ENCODE data around the gene EYA2.
"Not testable (repeated sequence)": the region's sequence is repeated elsewhere in the genome, so short reads cannot be mapped to it uniquely, and the experiment has no call there.

Gene EYA2

GRCh38 chr20:47148059-47148458 is 253.4 kb downstream of the EYA2 start:
- FAIRE-seq = no peak

DNA sequence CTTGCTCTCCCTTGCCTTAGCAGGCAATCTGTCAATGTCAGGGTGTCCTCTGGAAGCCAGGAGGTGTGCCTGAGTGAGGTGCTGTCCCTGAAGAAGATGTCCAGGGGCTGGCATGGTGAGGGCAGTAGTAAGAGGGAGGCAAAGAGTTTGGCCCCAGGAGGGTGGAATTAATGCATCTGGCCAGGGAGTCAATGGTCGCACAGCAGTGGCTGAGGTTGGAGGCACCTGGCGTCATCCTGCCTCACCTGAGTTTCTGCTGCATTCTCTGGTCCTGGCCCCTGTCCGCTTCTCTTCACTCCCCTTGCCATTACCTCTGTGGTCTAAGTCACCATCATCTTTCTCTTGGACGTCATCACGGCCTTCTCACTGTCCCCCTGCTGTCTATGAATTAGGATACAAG is 255.3 kb downstream of the EYA2 start:
- FAIRE-seq = no peak

- FAIRE-seq = no peak
Observed at GRCh38 chr20:47150403-47151152, 255.9 kb downstream of the EYA2 start.

- no peak for FAIRE-seq
Observed at GRCh38 chr20:47152068-47152467, 257.4 kb downstream of the EYA2 start.

DNA sequence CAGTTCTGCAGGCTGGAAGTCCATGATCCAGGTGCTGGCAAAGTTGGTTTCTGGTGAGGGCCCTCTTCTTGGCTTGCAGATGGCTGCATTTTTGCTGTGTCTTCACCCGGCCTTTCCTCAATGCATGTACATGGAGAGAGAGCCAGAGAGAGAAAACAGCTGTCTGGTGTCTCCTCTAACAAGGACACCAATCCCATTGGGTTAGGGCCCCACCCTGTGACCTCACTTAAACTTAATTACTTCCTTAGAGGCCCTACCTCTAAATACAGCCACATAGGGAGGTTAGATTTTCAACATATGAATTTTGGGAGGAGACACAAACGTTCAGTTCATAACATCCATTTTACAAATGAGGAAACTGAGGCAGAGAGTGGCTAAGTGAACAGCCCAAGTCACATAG is 259.4 kb downstream of the EYA2 start:
- no peak for FAIRE-seq

DNA sequence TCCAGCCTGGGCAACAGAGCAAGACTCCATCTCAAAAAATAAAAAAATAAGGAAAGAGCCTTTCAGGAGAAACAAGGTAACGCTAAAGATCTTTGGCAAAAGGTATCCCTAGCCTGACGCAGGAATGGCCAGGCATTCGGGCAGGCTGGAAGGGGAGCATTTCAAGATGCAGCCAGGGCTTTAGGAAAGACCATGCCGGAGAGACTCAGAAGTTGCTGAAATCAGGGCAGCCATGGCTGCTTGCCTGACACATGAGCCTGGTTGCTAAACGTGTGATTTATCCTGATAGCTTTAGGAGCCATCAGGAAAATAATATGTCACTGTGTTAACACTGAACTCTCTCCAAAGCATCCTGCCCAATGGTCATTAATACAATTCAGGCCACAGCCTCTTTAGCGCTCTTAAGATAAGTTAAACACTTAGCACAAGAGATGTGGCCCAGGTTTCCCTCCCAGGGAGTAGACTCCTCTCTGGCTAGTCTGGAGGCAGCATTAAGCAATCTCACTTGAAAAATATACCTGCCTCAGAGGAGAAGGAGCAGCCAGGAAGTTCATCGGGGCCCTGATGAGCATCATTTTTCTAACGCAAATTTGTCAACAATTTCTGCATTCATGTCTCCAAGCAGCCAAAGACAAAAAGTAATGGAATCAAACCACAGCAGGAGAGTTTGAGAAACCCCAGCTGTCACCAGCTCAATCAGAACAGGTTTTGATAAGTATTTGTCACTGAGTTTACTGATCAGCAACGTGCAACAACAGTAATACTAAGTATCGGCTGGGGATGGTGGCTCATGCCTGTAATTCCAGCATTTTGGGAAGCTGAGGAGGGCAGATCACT is 261.9 kb downstream of the EYA2 start:
- FAIRE-seq = no peak

GRCh38 chr20:47159166-47159565 is 264.5 kb downstream of the EYA2 start:
- FAIRE-seq = no peak

DNA sequence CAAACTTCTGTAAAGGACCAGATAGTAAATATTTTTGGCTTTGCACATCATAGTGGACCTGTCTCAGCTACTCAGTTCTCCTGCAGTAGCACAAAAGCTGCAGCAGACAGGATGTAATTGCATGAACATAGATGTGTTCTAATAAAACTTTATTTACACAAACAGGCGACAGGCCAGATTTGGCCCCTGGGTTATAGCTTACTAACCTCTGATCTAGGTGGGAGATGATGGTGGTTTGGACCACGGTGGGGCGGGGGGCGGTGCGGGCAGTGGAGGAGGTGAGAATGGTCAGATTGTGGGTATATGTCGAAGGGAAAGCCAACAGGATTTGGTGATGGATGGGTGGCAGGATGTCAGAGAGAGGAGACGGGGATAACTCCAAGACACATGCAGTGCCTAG is 265.6 kb downstream of the EYA2 start:
- no peak for FAIRE-seq

DNA sequence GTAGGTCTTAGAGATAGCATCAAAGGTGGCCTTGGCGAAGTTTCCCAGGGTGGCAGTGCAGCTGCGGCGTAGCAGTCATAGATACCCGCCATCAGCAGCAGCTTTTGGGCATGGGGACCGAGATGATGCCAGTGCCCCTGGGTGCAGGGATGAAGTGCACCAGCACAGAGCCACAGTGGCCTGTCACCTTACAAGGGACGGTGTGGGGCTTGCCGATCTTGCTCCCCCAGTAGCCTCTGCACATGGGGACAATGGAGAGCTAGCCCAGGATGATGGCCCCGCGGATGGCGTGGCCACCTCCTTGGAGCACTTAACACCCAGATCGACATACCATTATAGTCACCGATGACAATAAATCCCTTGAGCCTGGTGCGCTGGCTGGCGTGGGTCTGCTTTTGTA is 266.3 kb downstream of the EYA2 start:
- FAIRE-seq = no peak

DNA sequence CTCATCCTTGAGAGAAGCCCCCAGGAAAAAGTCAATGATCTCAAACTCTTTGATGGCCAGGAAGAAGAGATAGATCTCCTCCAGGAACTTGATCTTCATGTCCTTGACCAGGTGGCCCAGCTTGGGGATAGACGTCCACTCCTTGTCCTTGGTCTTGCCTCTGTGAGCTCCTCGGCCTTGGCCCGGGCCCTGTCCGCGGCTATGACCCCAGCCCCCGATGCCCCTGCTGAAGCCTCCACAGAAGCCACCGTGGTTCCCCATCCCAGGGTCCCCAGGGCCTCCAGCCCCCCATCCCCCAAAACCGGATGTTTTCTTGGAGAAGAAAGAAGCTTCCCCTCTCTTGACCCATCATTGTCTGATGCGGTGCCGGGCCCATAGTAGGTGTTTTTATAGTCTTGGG is 266.8 kb downstream of the EYA2 start:
- FAIRE-seq = no peak

- FAIRE-seq = no peak
Observed at GRCh38 chr20:47164140-47164539, 269.5 kb downstream of the EYA2 start.

DNA sequence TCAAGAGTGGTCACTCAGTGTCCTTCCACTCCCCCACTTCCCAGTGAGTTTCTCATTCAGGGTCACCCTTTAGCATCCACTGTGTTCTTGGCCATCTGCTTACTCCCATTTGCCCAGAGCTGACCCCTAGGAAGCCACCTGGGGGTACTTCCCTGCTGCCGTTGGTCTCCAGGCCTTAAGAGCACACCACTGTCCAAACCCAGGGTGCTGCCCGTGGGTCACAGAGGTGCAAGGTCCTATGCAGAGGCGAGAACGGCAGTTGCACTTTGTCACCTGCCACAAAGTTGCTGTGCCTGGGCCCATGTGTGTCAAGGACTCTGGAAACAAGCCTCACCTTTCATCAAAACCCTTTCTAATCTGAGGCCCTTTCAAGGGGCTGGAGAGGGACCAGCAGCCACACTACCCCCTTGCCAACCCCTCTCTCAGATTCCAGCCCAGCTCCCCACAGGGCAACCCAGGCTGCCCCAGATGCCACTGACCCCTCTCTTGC is 270.8 kb downstream of the EYA2 start:
- no peak for FAIRE-seq

DNA sequence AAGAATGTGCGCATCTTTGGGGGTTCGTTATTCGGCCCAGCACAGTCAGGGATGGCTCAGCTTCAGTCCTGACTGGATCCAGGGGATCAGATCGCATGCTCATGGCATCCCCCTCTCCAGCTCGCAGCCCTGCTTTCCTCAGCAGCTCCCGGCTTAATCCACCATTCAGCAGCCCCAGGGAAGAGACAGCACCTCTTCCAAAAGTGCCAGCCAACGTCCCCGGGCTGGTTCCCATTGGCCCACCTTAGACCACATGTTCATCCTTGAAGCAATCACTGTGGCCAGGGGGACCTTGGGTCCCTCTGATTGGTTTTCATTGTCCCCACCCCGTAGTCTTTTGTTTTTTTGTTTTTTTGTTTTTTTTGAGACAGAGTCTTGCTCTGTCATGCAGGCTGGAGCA is 273.2 kb downstream of the EYA2 start:
- FAIRE-seq = no peak

GRCh38 chr20:47172579-47172978 is 277.9 kb downstream of the EYA2 start:
- FAIRE-seq = no peak

DNA sequence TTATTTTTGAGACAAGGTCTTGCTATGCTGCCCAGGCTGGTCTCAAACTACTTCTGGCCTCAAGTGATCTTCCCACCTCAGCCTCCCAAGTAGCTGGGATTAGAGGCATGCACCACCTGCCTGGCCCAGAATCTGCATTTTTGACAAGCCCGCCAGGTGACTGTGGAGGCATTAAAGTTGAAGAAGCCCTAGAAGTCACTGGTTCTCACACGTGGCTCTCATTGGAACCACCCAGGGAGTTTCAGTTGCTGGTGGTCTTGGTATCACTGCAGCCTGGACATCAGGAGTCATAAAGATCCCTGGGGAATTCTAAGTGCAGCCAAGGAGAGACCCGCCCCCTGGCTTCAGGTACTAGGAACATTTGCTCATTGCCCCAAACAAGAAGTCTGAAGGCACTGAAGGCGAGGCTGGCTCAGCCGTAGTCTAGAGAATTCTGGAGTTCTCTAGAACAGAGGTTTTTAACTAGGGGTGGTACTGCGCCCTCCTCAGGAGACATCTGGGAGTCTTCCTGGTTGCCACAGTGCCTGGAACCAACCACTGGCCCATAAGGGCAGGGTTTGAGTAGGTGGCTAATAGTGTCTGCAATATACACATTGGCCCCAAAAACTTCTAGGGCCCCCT is 279.1 kb downstream of the EYA2 start:
- FAIRE-seq = no peak

DNA sequence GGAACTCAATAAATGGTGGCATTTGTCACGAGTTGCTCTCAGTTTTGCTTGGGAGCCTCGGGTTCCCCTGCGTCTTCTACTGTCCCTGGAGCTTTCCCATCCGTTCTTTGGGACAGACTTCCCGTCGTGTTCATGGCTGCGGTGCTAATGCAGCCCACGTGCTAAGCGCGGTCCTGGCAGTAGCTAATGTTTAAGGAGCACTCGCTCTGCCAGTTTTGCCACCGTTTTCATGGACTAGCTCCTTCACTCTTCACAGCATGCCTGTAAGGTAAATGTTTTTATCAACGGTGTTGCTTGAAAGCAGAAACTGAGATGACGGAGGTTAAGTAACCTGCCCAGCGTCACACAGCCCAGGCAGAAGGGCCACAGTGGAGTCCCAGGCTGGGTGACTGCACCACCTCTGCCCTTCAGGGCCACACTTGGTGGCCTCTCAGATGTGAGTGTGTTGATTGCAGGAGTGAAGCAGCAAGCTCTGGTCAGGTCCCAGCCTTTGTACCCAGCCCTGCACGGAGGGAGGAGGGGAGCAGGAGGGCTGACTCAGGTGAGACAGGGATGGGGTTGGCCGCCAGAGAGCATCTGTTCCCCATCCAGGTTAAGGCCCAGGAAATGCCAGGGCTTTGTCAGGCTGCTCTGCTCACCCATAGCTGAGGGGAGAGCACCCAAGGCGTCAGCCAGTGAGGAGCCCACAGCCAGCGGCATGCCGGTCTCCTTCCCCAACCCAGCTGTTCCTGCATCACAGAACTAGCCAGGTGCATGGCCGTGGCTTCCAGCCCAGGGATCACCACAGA is 280.0 kb downstream of the EYA2 start:
- no peak for FAIRE-seq

DNA sequence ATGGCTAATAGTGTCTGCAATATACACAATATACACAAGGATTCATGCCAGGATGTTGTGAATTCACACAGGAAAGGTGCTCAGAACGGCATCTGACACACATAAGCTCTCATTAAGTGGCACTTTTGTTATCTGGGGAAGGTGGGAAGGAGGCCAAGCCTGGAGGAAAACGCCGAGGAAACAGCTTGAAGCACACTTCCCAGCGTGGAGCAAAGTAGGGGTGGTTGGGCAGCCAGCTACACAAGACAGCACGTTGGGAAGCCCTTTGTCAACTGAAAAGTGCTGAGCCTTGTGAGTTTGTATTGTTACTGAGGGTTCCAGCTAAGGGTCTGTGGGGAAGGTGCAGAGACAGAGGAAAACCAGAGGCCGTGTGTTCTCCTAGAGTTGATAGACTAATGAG is 280.9 kb downstream of the EYA2 start:
- no peak for FAIRE-seq

DNA sequence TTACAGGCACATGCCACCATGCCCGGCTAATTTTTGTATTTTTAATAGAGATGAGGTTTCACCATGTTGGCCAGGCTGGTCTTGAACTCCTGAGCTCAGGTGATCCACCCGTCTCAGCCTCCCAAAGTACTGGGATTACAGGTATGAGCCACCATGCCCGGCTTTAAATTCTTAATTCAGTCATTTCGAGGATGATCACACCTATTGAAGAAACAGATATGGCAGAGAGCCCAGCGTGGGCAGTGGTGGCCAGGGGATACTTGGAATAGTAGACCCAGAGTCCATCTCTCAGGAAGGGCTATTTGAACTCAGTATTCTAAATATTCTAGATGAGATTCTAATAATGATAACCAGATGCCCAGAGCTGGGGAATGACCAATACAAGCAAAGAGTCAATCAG is 281.6 kb downstream of the EYA2 start:
- not testable (repeated sequence) for FAIRE-seq

DNA sequence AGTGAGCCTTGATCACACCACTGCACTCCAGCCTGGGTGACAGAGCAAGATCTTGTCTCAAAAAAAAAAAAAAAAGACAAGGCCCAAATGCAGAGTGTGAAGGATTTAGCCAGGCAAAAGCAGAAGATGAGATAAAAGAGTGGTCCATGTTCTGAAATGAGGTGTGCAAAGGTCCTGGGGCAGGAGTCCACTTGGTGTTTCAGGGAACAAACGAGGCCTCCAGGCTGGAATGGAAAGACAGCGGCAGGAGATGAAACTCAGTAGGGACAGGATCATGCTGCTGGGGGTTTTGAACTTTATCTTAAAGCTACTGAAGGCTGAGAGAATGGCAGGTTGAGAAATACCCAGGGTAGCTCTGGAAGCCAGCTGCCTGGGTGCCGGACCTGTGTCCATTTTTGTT is 283.6 kb downstream of the EYA2 start:
- FAIRE-seq = no peak

GRCh38 chr20:47178851-47179250 is 284.2 kb downstream of the EYA2 start:
- FAIRE-seq = no peak

- FAIRE-seq = no peak
Observed at GRCh38 chr20:47179267-47179666, 284.6 kb downstream of the EYA2 start.

GRCh38 chr20:47181056-47181862 is 286.6 kb downstream of the EYA2 start:
- no peak for FAIRE-seq
